GM21526 (cell line): ENCODE measurements around the gene EXOC6B.

Experiments used
- ATAC-seq: cut with Tn5 transposase; IDR thresholded peaks from one replicate; pipeline ENCODE4 v1.9.1; 2021; ENCODE audit warnings: moderate library complexity; ENCODE audit not compliant: unreplicated experiment, low FRiP score

The EXOC6B gene

DNA sequence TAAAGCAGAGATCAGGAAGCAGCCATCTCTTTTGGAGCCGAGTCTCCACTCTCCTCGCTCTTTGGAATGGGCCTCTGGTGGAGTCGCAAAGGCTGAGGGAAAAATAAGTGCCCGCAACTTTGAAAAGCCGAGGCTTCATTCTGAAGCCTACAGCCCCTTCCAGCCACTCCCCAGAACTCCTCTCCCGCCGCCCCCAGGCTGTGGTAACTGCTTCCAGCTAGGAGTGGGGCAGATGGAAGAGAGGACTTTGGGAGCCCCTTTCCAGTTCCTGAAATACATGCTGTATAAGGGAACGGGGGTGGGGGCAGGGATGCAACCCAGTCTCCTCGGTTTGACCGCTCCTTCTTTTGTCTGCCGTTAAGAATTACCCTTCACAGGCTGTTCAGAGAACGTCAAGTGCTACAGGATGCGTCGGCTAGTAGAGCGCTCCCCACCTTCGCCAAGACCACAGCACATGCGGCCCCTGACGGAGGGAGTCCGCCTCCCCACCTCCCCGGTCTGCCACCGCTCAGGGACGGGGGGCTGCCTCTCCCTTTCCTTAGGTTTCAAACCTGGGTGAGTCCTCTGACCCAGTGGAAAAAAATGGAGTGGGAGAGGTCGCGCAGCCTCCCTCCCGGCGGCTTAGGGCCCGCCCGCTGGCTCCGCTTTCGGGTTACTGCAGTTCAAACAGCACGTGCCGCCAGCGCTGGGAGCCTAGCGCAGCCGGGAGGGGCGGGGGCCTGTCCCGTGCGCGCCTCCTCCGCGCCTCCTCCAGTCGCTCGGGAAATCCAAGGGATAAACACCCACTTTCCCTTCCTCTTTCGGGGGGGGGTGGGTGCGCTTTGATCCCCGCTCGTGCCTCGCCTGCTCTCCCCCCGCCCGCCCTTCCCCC is 683.0 kb downstream of the EXOC6B start:
- ATAC-seq: no peak

DNA sequence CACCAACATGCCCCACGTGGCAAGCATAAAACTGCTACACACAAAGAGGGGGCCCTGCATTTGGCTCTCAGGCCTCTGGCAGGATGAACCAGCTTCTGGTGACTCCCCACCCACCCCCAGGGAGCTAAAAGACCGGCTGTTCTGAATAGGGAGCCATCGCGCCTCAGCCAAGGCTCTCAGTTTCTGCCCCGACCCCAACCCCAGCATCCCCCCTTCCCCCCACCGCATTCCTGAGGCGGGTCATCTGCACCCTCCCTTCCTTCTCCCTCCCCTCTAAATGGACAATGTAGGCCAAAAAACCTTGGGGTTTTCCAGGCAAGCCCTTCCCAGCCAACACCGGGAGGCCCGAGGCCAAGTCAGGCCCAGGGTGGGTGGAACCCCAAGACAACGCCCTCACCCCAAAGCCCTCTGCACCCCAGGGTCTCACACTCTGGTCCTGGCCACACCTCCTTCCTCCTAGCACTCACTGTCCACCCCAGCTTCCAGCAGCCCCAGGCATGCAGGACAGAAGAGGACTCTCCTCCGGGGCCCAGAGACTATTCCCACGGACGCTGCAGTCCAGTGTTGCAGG is 683.9 kb downstream of the EXOC6B start:
- no peak for ATAC-seq

DNA sequence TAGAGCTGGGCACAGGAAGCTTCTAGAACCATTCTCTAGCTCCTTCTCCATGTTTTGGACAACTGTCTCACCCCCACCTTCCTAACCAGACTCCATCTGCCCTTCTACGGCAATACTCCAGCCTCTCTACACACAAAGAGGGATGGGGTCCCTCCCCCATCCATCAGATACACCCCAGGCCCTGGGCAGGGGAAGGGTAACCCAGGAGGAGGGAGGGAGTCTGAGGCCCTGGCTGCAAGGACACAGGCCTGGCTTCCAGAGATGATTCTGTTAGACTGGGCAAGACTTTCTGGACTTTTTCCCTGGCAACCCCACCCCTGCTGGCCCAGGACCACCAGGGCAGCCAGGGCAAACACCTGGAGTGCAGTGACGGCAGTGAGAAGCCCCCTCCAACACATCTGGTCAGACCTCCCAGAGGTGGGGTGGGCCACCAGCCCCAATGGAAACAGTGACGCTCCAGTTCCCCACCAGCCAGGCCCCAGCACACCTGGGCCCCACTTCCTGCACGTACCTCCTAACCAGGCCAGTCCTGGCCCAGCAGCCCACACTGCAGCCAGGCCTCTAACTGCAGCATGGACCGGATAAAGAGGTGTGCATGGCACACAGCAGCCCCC is 684.7 kb downstream of the EXOC6B start:
- ATAC-seq: no peak

DNA sequence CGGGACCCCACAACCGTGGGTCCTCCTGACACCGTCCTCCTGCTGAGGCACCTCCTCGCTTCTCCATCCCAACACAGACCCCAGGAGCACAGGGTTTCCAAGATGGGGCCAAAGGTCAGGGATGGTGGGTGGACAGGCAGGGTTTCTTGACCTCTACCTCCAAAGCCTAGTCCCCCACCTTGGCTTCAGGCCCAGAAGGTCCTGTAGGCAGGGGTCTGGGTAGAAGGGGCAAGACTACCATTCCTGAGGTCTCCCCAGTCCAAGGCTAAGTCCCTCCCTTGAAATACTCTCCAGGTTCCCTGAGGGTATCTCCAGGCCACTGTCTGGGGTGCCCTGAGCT is 685.2 kb downstream of the EXOC6B start:
- ATAC-seq: no peak

DNA sequence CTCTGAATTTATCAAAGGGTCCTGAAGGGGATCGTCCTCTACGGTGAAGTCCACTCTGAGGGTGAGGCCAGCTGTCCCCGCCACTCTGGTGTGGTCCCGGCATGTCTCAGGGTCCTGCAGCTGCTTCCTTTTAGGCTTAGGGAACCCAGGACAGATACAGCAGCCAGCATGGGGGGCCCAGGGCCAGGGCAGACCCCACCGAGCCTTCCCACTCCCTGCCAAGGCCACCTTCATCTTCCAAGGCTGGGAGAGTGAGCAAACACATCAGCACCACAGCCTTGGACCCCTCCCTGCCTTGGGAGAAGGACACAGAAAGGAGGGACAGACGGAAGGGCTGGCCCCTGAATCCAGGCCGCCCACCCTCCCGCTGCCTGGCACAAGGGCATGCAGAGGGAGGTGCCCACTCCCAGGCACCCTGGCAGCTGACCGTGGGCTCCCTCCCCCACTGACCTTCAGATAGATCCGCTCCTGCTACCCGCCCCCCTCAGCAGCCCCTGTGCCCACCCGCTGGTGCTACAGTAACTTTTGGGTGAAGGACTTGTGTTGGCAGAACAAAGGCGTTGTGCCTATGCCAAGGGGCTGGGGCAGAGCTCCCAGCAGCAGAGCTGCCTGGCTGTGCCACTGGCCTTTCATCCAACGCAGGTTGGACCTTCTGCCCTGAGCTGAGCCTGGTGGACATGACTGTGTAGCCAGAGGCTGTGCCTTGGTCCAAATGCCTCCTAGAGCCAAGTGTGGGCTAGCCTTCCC is 685.8 kb downstream of the EXOC6B start:
- ATAC-seq: no peak

DNA sequence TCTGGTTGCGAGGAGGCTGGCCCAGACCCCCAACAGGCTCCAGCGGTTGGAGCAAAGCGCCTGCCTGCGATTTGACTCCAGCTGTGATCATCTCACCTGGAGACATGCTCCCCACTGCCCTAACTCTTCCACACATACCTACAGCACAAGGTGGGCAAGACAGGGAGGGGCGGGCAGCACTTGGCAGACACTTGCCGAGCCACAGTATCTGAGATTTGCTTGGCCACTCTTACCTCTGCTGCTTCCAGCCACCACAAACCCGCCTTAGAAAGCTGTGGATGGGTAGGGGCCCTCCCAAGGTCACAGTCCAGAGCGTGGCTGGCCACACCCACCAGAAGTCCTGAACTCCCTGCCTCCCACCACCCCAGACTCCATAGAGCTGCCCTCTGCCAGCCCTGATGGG is 686.4 kb downstream of the EXOC6B start:
- no peak for ATAC-seq

DNA sequence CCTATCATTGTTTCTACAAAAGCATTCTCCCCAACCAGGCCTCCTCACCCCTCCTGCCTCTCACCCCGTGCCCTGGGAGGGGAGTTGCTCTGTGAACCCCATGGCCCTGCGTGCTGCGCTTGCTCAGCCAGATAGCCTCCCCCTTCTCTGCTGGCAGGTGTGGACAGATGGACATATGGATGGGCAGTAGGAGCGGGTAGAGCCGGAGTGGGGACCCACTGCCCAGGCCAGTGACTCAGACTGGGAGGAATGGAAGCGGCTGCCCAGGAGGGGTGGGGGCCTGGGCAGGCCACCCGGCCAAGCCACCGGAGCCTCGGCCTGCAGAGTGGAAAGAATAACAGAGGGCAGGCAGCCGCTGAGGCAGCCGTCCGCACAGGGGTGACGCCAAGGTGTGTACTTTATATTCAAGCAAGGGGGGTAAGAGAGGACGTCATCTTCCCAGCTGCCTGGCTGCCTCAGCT is 686.9 kb downstream of the EXOC6B start:
- ATAC-seq: no peak

DNA sequence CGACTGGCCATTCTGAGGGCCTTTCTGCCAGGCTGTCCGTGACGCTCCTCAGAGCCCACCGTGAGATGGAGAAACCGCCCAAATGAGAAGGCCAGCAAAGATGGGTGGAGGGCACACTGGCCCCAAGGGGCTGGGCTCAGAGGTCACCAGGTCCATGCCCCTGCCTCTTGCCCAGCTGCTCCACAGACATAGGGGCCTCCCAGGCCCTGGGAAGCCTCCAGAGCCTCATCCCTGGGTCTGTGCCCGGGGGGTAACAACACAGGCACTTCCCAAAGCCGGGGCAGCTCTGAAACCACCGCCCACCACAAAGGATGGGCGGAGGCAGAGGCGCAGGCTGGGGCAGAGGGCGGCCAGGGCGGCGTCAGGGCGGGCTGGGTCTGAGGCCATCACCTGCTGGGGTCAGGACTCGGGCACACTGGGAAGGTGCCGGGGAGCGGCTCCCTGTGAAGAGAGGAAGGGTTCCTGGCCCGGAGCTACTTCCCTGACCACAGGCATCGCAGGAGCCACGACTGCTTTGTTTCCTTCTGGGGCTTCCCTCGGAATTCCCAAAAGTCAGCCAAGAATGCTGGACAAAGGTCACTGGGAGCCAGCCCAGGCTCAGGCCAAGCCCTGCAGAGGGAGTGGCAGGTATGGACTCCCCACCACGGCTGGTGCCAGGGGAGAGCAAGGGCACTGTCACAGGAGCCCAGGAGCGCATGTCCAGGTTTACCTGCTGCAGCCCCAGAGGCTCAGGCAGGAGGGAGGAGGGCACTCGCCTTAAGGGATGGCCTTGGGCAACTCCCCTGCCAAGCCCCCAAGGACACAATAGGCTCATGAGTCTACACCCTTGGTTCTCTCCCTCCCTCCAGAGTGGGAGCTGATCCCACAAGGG is 687.6 kb downstream of the EXOC6B start:
- no peak for ATAC-seq

DNA sequence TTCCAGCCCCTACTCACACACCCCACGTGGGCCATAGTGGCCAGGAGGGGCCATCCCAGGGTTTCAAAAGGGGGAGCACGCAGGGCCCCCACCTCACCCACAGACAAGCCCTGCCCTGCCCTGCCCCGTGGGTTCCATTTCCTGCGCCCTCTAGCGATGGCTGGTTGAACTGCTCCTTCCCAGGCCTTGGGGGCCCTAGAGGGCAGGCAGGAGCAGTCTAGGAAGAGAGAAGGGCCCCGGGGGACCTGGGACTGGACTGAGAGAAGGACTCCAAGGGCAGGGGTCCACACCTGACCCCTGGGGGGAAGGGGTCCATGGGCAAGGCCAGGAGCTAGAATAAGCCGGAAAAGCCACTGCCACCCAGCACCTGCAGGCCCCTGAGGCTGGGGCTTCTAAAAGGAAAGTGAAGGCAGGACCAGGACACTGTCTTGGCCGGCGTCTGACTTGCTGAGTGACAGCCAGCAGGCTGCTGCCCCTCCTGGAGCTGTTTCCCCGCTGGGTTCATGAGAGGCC is 688.3 kb downstream of the EXOC6B start:
- ATAC-seq: peak; percentile 83

DNA sequence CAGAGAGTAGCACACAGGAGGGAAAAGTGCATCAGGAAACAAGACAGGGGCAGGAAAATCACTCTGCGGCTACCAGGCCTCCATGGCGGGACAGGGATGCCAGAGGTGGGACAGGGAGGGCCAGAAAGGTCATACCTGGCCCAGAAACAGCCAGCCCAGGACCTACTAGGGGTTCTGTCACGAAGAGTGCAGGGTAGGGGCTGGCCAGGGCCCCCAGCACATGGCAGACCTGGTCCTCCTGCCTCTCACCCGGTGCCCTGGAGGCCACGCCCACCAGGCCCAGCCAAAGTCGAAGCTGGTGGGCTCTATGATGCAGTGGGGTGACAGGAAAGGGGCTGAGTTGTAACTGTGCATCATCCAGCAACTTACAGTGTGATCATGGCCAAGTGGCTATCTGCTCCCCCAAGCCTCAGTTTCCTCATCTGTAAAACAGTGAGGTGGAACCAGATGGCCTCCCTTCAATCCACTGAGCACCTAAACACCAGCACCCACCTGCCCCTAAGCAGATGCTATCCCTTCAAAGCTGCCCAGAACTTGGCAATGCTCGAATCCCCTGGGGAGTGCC is 688.8 kb downstream of the EXOC6B start:
- no peak for ATAC-seq

DNA sequence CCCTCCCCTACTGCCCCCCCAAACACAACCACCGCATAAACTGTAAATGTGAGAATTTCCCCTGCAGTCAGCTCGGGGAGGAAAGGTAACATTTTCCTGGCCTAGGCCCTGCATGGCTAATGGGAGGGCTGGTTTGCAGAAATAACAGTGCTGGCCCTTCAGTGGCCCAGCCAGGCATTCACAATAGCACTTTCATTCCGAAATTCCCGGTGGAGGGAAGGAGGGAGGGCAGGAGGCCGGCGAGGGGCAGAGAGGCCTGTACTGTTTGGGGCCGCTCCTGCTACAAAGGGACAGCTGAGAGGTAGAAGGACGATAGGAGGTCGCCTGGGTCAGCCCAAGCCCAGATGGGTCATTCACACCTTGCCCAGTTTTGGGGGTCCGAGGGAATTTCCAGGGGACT is 689.5 kb downstream of the EXOC6B start:
- no peak for ATAC-seq

DNA sequence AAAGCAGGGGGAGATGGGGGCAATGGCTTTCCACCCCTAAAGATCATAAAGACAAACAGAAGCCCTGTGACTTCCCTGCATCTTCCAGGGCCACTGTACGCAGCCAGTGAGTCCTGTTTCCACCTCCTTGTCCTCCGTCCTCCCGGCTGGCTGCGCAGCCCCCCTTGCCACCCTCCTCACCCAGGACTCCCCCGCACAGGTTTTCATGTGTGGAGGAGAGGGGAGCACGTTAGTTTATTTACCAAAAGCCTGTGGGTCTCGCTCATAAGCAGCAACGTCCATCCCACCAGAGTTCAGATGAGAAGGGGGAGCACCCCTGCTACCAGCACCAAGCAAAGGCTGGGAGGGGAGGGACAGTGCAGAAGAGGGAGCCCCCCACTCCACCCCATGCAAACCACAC is 689.9 kb downstream of the EXOC6B start:
- no peak for ATAC-seq

DNA sequence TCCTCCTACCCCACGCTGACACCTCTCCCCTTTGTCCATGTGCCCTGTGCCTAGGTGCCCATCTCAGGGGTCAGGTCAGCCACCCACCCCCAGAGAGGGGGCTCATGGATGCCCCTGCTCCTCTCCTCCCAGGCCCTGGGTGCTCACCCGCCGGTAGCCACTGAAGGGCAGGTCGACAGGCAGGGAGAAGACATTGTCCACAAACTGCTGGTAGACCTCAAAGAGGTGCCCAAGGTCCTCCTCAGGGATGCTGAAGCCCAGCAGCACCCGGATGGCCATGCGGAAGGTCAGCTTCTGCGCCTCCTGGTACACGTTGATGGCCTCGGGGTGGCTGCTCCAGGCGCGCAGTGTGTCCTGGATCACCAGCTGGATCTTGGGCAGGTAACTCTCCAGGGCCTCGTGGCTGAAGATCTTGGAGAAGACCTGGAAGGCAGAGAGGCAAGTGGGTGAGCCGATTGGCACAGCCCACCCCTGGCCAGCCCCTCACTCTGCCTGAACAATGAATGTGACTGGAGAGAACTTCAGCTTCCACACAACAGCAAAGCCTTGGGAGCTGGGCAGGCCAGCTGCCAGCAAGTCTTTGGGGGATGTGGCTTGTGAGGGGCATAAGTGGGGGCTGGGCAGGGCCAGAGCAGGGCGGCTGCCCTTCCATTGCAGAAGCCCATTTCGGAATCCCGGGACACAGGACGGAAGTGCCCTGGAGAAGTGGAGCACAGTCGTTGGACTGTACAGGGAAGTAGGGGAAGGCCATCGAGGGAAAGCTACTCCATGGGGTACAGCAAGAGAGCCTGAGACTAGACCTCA is 690.6 kb downstream of the EXOC6B start:
- no peak for ATAC-seq

DNA sequence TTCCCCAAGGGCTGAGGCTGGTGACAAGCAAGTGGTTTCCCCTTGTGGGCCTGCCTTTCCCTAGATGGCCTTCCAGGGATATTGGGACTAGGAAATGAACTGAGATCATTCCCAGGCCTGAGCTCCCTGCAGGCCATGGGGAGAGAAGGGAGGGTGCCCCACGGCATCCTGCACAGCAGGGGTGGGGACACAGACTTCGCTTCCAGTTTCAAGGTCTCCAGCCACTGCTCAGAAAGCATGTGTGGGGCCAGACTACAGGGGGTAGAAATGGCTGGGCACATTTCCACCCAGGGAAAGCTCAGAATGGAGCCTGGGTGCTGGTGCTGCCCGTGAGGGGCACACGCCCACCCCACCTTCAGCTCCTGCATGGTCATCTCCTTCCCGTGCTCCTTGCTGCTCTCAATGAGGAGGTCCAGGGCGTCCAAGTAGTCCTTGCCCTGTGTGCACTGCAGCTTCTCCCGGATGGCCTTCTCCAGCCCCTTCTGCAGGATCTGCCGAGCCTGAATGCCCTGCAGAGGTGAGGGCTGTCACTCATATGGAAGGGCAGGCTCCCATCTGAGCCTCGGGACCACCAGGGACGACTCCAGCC is 691.3 kb downstream of the EXOC6B start:
- no peak for ATAC-seq

DNA sequence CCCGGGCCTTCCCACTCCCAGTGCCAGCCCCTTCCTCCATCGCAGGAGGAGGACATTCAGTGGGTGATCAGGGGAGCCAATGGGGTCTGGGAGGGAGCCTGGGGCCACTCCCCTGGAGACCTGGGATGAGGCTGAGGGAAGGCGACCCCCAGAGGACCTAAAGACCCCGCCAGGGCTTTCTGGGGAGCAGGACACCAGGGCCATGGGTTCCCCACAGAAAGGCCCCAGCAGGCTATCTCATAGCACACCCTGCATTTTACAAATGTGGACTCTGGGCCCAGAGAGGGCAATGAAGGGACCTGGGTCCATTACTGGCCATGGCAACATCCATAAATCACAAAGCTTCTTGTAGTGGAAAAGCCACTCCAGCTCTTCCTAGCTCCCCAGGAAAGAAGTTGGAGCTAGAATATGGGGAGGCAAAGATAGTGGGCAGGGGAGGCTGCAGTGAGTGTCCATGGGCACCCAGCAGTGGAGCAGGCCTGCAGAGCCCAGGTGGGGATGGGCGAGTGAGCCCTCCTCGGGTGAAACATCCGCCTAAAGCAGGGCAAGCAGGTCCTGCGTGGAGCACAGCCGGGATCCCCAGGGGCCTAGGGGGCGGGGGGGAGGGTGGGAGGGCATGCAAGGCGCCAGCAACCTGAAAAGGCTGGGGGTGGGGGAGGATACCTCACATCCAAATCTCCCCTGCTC is 692.0 kb downstream of the EXOC6B start:
- no peak for ATAC-seq

DNA sequence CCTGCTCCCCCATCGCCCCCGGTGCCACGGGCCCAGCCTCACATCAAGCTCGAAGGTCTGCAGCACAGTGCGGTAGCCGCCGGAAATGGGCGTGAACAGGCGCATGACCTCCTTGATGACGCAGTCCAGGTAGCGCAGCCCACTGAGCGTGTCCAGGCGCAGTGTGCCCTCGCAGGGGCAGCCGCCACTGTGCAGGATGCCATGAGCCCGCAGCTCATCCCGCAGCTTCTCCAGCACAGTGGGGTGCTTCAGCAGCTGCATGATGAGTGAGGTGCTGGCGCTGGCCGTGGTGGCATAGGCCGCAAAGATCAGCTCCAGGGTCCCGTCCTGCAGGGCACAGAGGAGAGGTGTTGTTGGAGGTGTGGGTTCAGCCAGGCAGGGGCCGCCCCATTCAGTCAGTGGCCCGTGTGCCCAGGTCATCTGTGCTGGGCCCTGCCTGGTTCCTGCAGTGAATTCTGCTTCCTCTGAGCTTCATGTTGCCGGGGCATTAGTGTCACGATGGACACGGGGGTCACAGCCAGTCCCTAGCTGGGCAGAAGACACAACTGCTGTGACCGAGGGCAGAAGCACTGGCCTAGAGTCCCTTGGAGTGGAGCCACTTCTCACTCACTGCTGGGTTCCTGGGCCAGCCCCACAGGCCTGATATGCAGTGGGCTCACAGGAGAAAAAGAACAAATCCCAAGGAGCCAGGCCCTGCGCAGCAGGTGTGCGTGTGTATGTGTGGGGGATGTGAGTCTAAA is 692.7 kb downstream of the EXOC6B start:
- ATAC-seq: no peak
